Measurements from ENCODE around the gene KLK5. TPM values are rescaled to one million over a fixed set of nuclear protein-coding genes. Genes with fewer than 3 reads are reported as not detected.

Gene KLK5
- total and polyA plus RNA-seq, 2 donors (not counting 1 experiment from before 2014, with no cell fraction given) = not detected

- Histone ChIP-seq H3K9me3 (ENCODE audit: control extremely low read depth in 1 of 3, control insufficient read depth in 2 of 3, insufficient read depth in 1 of 3, low read length in 2 of 3) (peaks cover 0 to 7% (median 0%) of the 10 kb centered on the region in 3 donors), H4K20me1 (ENCODE audit: control insufficient read depth, insufficient read depth, low read length, poor library complexity, severe bottlenecking) (no peaks in the 10 kb centered on the region), H3K4me3 (ENCODE audit: control extremely low read depth in 1 of 5, extremely low read depth in 1 of 5, insufficient read depth in 1 of 5, low read depth in 2 of 5, low read length in 4 of 5) (no peak overlapping the region), H3K27me3 (replicated peaks in 1 of 4; ENCODE audit: control extremely low read depth in 1 of 4, control insufficient read depth in 3 of 4, insufficient read depth in 4 of 4, low read length in 3 of 4) (peaks cover 0 to 17% (median 5%) of the 10 kb centered on the region in 4 experiments), H3K4me1 (ENCODE audit: control insufficient read depth in 2 of 2, insufficient read depth in 2 of 2, low read length in 2 of 2) (peaks cover 8 to 11% of the 10 kb centered on the region in 2 donors), H3K9ac (ENCODE audit: low read length) (no peak overlapping the region), H3K27ac (ENCODE audit: low read length in 2 of 2) (no peak overlapping the region), H3K36me3 (replicated peaks in 1 of 2; ENCODE audit: control extremely low read depth in 1 of 2, control insufficient read depth in 1 of 2, extremely low read depth in 1 of 2, insufficient read depth in 2 of 2, low read length in 1 of 2) (no peaks in the 10 kb centered on the region), H2AFZ (ENCODE audit: insufficient read depth, low read depth, low read length, poor library complexity, severe bottlenecking) (no peak overlapping the region), H3K79me2 (ENCODE audit: control insufficient read depth, insufficient read depth, low read length) (no peaks in the 10 kb centered on the region), H3K4me2 (replicated peaks; ENCODE audit: low read depth, low read length, poor library complexity, severe bottlenecking) (no peak overlapping the region)
- TF ChIP-seq CTCF (IDR thresholded peaks at IDR 0.05) (no peak), EZH2 (IDR thresholded peaks at IDR 0.05; ENCODE audit: borderline replicate concordance, insufficient read depth, low read depth, low read length, poor library complexity, severe bottlenecking) (no peak)
- WGBS (ENCODE audit: insufficient coverage) = 100% methylated on average over 1 of the region's 11 CpGs
- ATAC-seq (ENCODE audit: low read depth) = no peak
- intact Hi-C loops (cut with micrococcal nuclease) = no loop called here
- Mint-ChIP-seq H3K4me1 (peaks cover 13% of the 10 kb centered on the region), H3K27me3 (peaks cover 38% of the 10 kb centered on the region), H3K27ac (no peak overlapping the region), H3K9me3 (ENCODE audit: insufficient read depth) (no peaks in the 10 kb centered on the region), H3K4me3 (no peak overlapping the region)
- ChIA-PET CTCF (interaction anchor here (1.5 kb wide), 2 partner anchors 44 to 388 kb away, joined by 3 read pairs; no protein-coding TSS in a partner anchor), POLR2A (no interaction called here)
- no peak for DNase-seq
Measured at GRCh38 chr19:50926144-50926543, 26.7 kb downstream of the KLK5 start.

- Histone ChIP-seq H2AFZ (ENCODE audit: insufficient read depth, low read depth, low read length, poor library complexity, severe bottlenecking) (no peak overlapping the region), H3K4me3 (ENCODE audit: control extremely low read depth in 1 of 5, extremely low read depth in 1 of 5, insufficient read depth in 1 of 5, low read depth in 2 of 5, low read length in 4 of 5) (no peak overlapping the region), H3K9me3 (ENCODE audit: control extremely low read depth in 1 of 3, control insufficient read depth in 2 of 3, insufficient read depth in 1 of 3, low read length in 2 of 3) (peaks cover 0 to 7% (median 0%) of the 10 kb centered on the region in 3 donors), H3K4me1 (ENCODE audit: control insufficient read depth in 2 of 2, insufficient read depth in 2 of 2, low read length in 2 of 2) (peaks cover 8 to 11% of the 10 kb centered on the region in 2 donors), H3K27me3 (replicated peaks in 1 of 4; ENCODE audit: control extremely low read depth in 1 of 4, control insufficient read depth in 3 of 4, insufficient read depth in 4 of 4, low read length in 3 of 4) (peaks cover 0 to 17% (median 5%) of the 10 kb centered on the region in 4 experiments), H3K79me2 (ENCODE audit: control insufficient read depth, insufficient read depth, low read length) (no peaks in the 10 kb centered on the region), H3K36me3 (replicated peaks in 1 of 2; ENCODE audit: control extremely low read depth in 1 of 2, control insufficient read depth in 1 of 2, extremely low read depth in 1 of 2, insufficient read depth in 2 of 2, low read length in 1 of 2) (no peaks in the 10 kb centered on the region), H3K4me2 (replicated peaks; ENCODE audit: low read depth, low read length, poor library complexity, severe bottlenecking) (no peak overlapping the region), H3K27ac (ENCODE audit: low read length in 2 of 2) (no peak overlapping the region), H3K9ac (ENCODE audit: low read length) (no peak overlapping the region), H4K20me1 (ENCODE audit: control insufficient read depth, insufficient read depth, low read length, poor library complexity, severe bottlenecking) (no peaks in the 10 kb centered on the region)
- no peak for ATAC-seq (ENCODE audit: low read depth)
- H3K27me3 Mint-ChIP-seq = peaks cover 34% of the 10 kb centered on the region
- no peaks in the 10 kb centered on the region for H3K9me3 Mint-ChIP-seq (ENCODE audit: insufficient read depth)
- ChIA-PET CTCF (interaction anchor here (1.5 kb wide), 3 partner anchors 44 to 388 kb away, joined by 3 read pairs; no protein-coding TSS in a partner anchor), POLR2A (no interaction called here)
- TF ChIP-seq EZH2 (IDR thresholded peaks at IDR 0.05; ENCODE audit: borderline replicate concordance, insufficient read depth, low read depth, low read length, poor library complexity, severe bottlenecking) (no peak), CTCF (IDR thresholded peaks at IDR 0.05) (no peak)
- H3K4me3 Mint-ChIP-seq = no peak overlapping the region
- intact Hi-C loops (cut with micrococcal nuclease) = no loop called here
- H3K27ac Mint-ChIP-seq = no peak overlapping the region
- peaks cover 13% of the 10 kb centered on the region for H3K4me1 Mint-ChIP-seq
- WGBS (ENCODE audit: insufficient coverage) = 100% methylated on average over 1 of the region's 2 CpGs
- DNase-seq = no peak
Measured at GRCh38 chr19:50925734-50926133, 27.1 kb downstream of the KLK5 start.
